Measurements from ENCODE around the gene RBM47.
A peak's percentile ranks its signal among the peaks of the same experiment; 100 is the strongest.

Gene RBM47

GRCh38 chr4:40596522-40596921, 33.1 kb downstream of the RBM47 start:
- no peak overlapping the region for H3K4me3 ChIP-seq (ENCODE audit: low read depth, low read length)
- TF ChIP-seq, protein P1, sequence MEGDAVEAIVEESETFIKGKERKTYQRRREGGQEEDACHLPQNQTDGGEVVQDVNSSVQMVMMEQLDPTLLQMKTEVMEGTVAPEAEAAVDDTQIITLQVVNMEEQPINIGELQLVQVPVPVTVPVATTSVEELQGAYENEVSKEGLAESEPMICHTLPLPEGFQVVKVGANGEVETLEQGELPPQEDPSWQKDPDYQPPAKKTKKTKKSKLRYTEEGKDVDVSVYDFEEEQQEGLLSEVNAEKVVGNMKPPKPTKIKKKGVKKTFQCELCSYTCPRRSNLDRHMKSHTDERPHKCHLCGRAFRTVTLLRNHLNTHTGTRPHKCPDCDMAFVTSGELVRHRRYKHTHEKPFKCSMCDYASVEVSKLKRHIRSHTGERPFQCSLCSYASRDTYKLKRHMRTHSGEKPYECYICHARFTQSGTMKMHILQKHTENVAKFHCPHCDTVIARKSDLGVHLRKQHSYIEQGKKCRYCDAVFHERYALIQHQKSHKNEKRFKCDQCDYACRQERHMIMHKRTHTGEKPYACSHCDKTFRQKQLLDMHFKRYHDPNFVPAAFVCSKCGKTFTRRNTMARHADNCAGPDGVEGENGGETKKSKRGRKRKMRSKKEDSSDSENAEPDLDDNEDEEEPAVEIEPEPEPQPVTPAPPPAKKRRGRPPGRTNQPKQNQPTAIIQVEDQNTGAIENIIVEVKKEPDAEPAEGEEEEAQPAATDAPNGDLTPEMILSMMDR (IDR thresholded peaks at IDR 0.05; ENCODE audit: control insufficient read depth, extremely low read depth, insufficient read depth), result no peak
- no peak for DNase-seq (ENCODE audit: low read depth)

DNA sequence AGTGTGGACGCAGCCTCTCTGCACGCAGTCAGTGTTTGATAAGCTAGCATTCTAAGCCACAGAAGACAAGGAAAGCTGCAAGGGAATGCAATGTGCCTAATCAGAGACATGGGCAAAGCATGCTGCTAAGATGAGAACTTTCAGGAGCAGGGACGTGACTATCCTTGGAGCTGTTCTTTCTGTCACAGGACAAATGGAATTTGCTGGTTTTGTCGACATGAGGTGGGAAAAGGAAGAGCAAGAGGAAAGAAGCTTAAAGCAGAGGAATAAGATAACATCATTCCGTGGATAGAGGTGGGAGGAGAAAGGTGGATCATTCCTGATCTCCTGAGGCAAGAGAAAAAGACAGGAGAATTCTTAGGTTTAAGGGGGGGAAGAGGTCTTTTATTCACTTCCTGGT, 33.7 kb downstream of the RBM47 start:
- no peak overlapping the region for H3K4me3 ChIP-seq (ENCODE audit: low read depth, low read length)
- TF ChIP-seq, protein P1 (IDR thresholded peaks at IDR 0.05; ENCODE audit: control insufficient read depth, extremely low read depth, insufficient read depth), result no peak
- no peak for DNase-seq (ENCODE audit: low read depth)

GRCh38 chr4:40594261-40595178, 35.1 kb downstream of the RBM47 start:
- no peak for DNase-seq (ENCODE audit: low read depth)
- TF ChIP-seq, protein P1 (IDR thresholded peaks at IDR 0.05; ENCODE audit: control insufficient read depth, extremely low read depth, insufficient read depth), result no peak

DNA sequence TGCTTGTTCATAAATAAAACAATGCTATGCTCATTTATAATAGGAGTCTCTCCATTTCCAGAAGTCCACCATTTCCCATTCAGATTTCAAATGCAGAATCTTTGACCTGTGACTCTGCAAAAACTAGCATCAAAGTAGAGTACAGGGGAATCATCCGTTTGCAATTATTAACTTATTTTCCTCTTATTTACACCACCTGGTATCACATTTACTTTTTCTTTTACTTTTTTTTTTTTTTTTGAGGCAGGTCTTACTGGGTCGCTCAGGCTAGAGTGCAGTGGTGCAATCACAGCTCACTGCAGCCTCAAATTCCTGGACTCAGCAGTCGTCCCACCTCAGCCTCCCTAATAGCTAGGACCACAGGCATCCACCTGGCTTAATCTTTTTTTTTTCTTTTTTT, 37.6 kb downstream of the RBM47 start:
- TF ChIP-seq, protein P1 (IDR thresholded peaks at IDR 0.05; ENCODE audit: control insufficient read depth, extremely low read depth, insufficient read depth), result no peak
- DNase-seq (ENCODE audit: low read depth), result no peak
- no peak overlapping the region for H3K4me3 ChIP-seq (ENCODE audit: low read depth, low read length)

More at GRCh38 chr4:40594261-40595178, 35.1 kb downstream of the RBM47 start:
- no peak overlapping the region for H3K4me3 ChIP-seq (ENCODE audit: low read depth, low read length)

- TF ChIP-seq, protein P1 (IDR thresholded peaks at IDR 0.05; ENCODE audit: control insufficient read depth, extremely low read depth, insufficient read depth), result no peak
- no peak overlapping the region for H3K4me3 ChIP-seq (ENCODE audit: low read depth, low read length)
- DNase-seq (ENCODE audit: low read depth), result peak; percentile 65
Measured at GRCh38 chr4:40587826-40588225, 41.8 kb downstream of the RBM47 start.

DNA sequence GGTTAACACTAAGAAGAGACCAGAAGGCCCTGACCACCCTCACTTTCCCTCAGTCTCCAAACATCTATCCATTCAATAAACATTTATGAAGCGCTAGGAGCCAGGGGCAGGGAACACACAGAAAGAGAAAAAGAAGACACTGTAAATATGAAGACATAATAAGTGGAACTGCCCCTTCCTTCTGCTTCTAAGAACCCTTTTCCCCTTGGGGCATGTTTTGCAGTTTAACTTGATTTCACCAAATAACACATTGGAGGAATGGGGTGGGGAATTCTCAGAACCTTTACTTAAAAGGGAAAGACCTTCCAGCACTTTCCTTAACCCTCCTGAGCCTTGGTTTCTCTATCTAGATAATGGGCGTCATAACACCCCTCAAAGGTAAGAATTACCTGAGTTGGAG, 42.3 kb downstream of the RBM47 start:
- DNase-seq (ENCODE audit: low read depth), result no peak
- H3K4me3 ChIP-seq (ENCODE audit: low read depth, low read length), result no peak overlapping the region
- TF ChIP-seq, protein P1 (IDR thresholded peaks at IDR 0.05; ENCODE audit: control insufficient read depth, extremely low read depth, insufficient read depth), result no peak

All from LNCaP clone FGC (cell line).